CD4-positive, alpha-beta T cell treated with Interleukin-17A for 1 hour (primary cell): ENCODE results near the gene PICK1.
"Not testable (repeated sequence)": the region's sequence is repeated elsewhere in the genome, so short reads cannot be mapped to it uniquely, and the experiment has no call there.

Experiments
- DNase-seq: peaks from one replicate; pipeline ENCODE4 v3.0.0-alpha.2; 2020

Gene PICK1

GRCh38 chr22:38031491-38031890, 25.7 kb upstream of the PICK1 start:
- no peak for DNase-seq

GRCh38 chr22:38032681-38033521, 24.3 kb upstream of the PICK1 start:
- DNase-seq: no peak

DNA sequence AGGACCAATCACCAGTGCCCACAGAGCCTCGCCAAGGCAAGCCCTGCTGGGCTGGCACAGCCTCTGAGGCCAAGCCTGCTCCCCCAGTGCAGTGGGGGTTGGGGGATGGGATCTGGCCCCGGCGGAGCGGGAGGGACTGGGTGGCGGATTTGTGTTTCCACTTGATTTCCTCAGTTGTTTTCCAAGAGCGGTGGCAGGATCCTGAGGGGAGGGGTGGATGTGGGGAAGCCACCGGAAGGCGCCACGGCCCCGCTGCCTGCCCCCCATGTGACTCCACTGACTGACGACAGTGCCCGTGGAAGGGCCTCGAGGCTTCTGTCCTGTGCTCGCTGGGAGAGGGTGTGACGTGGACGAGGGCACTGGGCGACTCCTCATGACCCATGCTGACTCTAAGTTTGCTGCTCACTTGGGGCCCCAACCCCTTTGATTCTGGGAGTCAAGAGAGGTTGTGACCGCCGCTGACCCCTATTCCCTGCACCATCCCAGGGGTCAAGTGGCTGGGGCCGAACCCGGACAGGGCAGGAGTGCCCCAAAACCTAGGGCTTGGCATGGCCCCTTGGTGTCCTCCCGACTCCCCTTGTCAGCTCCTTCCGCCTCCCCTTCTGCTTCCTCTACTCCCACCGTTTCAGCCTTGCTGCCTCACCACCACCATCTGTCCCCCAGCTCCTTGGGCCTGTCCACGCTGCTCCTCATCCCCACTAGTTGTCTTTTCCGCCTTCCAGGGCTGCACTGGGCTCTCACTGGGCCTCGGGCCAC, 23.5 kb upstream of the PICK1 start:
- no peak for DNase-seq

DNA sequence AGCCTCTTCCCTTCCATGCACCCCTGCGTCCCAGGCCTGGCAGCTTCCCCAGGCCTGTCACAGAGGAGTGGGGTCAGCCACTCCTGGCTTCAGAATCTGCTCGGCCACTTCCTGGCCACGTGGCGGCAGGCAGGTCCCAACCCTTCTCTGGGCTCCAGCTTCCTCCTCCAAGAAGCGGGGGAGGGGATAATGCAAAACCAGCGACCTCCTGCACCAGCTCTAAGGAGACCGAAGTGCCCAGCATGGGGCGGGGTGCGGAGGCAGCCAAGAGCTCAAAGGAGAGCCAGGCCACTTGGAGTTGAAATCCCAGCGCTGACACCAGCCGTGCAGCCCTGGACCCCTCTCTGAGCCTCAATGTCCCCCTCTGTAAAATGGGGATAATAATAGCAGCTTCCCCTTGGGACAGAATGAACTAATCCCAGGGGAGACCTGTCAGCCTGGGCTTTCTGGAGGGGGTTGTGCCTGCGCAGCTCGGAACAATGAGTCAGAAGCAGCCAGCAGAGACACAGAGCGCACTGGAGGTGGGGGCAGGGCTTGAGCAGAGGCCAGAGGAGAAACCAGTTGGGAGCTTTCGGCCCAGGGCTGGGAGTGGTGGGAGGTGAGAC, 22.8 kb upstream of the PICK1 start:
- no peak for DNase-seq

GRCh38 chr22:38034884-38035529, 22.2 kb upstream of the PICK1 start:
- no peak for DNase-seq

DNA sequence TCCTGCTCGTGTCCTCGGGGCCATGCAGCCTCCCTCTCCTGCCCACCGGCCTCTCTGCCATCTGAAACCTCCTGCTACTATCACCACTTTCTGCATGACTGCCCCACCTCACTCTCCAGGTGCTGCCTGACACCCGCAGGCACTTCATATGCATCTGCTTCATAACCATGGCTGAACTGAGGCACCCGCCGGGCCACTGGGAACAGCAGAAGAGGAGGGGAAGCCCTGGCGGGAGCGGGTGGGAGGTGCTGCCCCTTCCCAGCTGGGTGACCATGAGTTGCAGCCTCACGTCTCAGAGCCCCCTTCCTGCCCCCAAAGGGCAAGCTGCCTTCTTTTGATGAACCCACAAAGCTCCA, 21.7 kb upstream of the PICK1 start:
- DNase-seq: no peak

GRCh38 chr22:38036392-38037062, 20.7 kb upstream of the PICK1 start:
- no peak for DNase-seq

- not testable (repeated sequence) for DNase-seq
Measured at GRCh38 chr22:38037367-38038150, 19.6 kb upstream of the PICK1 start.

GRCh38 chr22:38038426-38038825, 18.8 kb upstream of the PICK1 start:
- DNase-seq: no peak

DNA sequence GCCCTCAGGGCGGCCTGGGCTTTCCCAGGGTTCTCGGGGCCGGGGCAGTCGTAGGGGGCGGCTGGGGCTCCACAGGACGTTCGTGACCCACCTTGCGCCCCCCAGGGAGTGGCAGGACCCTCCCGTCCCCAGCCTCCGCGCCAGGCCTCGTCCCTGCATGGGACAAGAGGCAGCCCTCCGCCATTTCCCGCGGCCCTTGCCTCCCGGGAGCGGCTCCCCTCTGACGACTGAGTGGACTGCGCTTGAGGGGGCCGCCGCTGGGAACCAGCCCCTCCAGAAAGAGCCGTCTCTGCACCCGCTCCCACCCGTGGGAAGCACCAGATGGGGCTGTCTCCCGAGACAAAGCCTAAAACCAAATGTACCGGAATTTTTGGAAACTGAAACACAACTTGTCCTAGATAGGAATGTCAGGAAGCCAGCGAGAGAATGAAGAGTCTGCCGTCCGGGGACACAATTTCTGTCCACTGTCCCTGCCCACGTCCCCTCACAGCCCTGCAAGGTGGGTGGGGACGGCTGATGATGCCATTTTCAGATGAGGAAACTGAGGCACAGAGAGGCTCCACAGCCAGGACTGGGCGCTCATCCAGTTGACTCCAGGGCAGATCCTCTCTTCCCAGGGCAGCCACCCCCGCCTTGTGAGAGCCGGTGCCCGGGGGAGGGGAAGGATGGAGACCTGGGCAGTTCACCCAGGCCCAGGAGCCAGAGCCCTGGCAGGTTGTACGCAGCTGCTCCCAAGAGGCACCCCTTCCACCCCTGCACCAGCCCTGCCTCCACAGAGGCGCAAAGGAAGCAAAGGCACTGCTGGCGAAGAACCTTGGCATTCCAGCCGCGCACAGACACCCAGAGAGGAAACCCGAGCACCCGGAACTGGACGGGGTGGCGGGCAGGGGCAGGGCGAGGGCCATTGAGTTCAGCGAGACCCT, 18.1 kb upstream of the PICK1 start:
- DNase-seq: no peak

DNA sequence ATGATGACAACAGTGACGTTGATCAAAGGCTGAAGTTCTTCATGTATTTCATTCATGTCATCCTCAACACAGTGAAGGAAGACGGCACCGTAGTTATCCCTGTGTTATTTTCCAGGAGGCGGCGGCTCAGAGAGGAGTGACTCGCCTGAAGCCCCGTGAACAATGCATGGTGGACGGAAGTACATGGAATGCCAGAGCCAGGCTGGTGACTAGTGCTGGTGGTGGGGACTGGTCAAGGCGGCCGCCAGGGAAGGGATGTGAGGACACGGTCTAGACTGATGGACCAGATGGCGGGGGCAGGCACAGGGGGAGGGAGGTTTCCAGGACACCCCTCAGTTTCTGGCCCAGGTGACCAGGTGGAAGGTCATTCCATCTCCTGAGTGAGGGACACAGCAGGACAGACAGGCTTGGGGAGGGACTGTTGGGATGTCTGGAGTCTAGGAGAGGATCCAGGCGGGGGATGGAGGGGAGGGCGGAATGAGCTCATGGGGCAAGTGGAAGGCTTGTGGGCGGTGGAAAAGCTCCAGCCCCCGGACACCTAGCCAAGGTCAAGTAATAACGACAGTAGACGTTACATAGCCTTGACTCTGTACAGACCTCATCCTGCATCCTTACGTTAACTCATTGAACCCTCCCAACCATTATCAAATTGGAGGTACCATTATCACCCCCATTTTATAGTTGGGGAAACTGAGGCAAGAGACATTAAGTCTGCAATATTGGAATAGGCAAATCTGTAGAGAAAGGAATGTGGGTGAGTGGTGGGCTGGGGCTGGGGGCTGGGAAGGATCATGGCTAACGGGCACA, 16.0 kb upstream of the PICK1 start:
- no peak for DNase-seq

- DNase-seq: no peak
Measured at GRCh38 chr22:38041760-38042487, 15.3 kb upstream of the PICK1 start.

- no peak for DNase-seq
Measured at GRCh38 chr22:38042488-38042790, 14.8 kb upstream of the PICK1 start.

DNA sequence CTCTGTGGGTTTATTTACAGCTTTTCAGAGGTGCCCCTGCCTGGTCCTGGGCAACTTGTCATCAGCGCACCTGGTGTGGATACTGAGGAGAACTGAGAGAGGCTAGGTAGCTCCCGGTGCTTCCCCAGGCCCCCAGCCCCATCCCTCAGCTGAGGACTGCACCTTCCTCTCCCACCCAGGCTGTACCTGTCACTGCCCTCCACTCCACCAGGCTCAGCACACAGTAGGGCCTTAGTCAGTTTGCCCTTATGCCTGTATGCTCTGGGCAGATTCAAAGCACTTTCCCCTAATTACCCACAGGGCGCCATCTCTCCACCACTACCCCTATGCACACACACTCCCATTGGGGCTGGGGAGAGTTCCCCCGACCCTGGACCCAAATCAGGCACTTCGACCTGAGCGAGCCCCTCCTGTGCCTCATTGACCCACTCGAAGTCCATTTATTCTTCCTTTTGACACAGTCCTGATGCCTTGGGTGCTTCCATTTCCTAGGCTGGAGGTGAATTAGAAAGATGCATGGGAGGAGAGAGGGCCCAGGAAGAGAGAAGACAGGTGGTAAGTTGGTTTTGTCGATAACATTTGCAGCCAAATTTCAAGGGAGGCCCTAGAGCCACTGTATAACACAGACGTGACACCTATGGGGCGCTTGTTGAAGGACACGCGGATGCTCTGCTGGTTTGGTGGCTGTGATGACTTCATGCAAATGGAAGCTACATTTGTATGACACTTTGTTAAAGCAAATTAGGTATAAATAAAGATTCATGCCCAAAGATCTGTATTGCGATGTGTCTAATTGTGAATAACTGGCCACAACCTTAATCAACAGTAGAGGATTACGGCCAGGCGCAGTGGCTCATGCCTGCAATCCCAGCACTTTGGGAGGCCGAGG, 13.8 kb upstream of the PICK1 start:
- no peak for DNase-seq

DNA sequence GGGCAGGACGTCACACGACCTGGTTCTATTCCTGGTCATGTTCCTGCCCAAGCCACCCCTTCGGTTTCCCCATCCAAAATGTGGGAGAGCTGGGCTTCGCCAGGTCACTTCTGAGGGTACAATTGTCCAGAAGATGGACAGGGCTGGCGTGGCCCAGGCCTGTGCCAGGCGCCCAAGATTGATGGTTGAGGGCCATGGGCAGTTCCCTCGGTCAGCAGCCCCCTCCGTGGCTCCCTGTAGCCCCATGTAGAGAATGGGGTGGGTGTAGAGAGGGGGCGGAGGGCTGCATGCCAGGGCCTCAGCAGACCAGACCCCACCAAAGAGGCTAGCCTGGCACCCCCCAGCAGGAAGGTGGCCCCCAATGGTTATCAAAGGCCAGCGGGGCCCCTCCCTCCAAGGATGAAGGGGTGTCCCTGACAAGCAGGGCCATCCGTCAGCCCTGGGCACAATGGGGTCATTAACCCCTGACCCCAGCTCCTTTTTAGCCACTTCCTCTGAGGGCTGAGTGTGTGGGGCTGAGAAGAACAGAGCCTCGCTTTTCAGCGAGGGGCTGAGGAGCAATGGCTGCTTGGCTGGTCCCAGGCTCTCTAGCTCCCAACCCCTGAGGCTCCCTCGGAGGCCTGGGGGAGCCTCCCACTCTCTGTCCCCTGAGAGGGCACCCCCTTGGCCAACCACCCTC, 11.0 kb upstream of the PICK1 start:
- DNase-seq: no peak

DNA sequence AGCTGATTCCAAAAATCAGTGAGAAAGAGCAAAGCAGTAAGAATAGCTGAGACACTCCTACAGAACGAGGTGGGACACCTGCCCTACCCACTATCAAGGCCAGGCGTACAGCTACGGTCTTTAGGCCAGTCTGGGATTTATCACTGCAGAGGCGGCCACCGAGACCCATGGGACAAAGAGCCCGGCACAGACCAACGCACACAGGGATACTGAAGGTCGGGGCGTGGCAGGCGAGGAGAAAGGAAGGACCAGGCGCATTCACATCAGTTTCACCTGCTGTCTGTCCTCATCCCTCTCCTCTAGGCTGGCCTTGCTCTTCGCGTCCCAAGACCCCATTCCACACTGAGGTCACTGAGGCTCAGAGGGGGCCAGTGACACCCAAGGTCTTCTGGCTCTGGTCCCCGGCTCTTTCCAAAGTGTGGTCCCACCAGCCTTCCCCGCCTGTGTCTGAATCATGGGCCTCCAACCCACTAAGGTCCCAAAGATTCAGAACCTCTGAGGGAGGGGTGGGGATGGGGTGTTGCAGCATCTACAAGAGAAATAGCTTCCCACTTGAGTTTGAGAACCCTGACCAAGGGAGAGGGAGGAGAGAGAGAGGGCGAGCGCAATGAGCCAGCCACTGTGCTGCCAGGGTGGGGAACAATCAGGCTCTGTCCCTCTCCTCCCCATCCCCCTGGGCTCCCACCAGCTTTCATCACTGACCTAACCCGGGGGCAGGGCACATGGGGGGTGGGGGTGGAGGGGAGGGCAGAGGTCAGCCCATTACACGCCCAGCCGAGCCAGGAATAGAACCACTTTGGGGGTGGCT, 7.2 kb upstream of the PICK1 start:
- no peak for DNase-seq

DNA sequence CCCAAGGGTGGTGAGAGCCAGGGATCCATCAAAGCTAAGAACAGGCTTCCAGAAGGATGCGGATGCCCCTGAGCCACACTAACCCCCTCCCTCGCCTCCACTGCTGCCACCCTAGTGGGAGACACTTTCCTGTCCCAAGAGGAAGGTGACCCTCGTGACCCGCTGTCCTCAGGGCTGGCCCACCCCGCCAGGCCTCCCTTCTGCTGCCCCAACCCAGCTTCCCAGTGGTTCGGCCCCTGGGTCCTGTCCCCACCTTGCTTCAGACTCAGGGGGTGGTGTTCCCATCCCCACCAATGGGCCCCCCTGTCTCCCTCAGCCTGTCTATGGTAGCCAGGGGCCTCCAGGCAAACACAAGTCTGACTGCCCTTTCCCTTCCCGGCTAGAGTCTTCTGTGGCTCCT, 6.5 kb upstream of the PICK1 start:
- DNase-seq: no peak
